GM12801 (cell line): ENCODE results near the gene SNRPA1.

ENCODE experiments used
- TF ChIP-seq, protein P1 (sequence below): IDR thresholded peaks from one replicate; pipeline ENCODE4 v1.5.1; 2011; ENCODE audit warnings: control low read depth; ENCODE audit not compliant: insufficient read length; ENCODE audit errors: extremely low read depth

Gene SNRPA1

DNA sequence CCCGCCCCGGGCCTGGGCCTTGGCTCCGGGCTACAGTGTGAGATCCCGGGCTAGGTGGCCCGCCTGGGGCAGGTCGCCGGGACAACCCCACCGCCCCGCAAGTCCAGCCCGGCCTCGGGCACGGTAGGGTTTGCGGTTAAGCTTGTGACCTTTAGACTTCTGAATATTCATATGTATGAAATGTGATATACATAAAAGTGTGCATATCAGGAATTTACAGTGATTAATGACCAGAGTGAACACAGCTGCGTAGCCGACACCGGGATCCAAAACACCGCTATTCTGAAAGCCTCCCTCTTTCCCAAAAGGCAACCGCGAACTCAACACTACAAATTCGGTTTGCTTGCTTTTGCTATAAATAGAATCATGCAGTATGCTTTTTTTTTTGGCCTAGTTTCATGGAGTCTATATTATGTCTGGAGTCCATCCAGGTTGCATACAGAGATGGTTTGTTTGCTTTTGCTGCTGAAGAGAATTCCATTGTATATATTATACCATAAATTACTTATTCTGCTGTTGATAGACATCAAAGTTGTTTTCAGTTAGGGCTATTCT lies 636 bp upstream of the SNRPA1 start:
- TF ChIP-seq, protein P1, sequence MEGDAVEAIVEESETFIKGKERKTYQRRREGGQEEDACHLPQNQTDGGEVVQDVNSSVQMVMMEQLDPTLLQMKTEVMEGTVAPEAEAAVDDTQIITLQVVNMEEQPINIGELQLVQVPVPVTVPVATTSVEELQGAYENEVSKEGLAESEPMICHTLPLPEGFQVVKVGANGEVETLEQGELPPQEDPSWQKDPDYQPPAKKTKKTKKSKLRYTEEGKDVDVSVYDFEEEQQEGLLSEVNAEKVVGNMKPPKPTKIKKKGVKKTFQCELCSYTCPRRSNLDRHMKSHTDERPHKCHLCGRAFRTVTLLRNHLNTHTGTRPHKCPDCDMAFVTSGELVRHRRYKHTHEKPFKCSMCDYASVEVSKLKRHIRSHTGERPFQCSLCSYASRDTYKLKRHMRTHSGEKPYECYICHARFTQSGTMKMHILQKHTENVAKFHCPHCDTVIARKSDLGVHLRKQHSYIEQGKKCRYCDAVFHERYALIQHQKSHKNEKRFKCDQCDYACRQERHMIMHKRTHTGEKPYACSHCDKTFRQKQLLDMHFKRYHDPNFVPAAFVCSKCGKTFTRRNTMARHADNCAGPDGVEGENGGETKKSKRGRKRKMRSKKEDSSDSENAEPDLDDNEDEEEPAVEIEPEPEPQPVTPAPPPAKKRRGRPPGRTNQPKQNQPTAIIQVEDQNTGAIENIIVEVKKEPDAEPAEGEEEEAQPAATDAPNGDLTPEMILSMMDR: no peak

DNA sequence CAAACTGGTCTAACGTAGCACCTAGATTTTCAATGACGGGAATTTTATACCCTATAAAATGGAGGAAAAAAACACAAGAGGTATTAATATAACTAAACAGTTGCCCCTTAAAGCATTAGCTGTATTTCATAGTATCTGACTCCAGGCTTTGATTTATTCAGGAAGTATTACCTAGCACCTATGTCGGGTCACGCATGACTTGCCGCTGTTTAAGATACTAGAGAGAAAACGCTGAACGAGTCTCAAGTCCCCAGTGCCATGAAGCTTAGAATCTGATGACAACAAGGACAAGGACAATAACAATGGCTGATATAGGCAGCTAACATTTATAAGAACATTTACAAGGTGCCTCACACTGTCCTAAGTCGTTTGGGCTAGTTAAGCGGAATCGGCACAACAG lies 1.9 kb downstream of the SNRPA1 start:
- TF ChIP-seq, protein P1: no peak

DNA sequence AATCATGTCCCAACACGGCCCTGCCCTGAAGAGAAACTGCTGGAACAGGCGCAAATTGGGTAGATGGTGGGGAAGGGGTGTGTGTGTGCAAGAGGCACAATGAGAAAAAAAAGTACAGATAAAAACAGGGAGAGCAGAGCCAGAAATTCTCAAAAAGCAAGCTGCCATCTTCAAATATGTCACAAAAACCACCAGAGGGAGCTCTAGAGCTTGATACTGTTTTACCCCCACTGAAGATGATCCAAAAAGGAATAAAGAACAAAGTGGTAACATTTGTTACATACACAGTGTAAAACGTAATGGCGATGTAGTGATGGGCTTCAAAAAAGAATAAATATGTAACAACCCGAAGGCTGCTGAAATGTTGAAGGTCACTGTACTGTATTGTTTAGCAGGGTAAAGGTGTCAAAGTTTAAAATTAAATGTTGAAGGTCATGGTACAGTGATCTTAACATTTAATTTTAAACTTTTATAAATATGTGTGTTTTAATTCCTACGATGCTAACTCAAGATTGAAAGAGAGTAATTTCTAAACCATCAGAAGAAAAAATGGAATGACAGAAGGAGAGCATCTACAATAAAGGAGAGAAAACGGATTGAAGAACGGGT lies 6.0 kb downstream of the SNRPA1 start:
- TF ChIP-seq, protein P1: no peak

- TF ChIP-seq, protein P1: no peak
Observed at GRCh38 chr15:101286471-101287114, 8.5 kb downstream of the SNRPA1 start.

DNA sequence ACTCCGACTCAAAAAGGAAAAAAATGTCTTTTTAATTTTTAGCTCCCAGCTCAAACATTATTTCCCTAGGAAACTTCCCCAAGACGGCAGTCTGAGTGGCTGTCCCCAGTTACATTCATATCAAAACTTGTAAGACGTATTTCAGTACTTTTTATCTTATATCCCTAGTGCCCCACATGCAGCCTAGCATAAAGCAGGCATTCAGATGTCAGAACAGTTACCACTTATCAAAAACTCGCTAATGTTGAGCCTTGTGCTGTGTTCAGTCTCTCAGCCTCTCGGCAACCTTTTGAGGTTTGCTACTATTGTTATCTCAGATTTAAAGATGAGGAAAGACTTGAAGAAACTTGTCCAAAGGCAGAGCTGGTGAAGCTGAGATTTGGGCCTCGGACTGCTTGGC lies 11.1 kb downstream of the SNRPA1 start:
- TF ChIP-seq, protein P1: no peak

GRCh38 chr15:101280007-101280406 lies 15.0 kb downstream of the SNRPA1 start:
- TF ChIP-seq, protein P1: no peak

GRCh38 chr15:101277943-101278564 lies 17.0 kb downstream of the SNRPA1 start:
- TF ChIP-seq, protein P1: no peak
